SH-SY5Y (cell line): ENCODE measurements around the gene SGCB.

Experiments used
- GATA2 ChIP-seq: IDR thresholded peaks from 2 replicates; pipeline ENCODE4 v1.6.1; 2011; ENCODE audit warnings: mild to moderate bottlenecking, low read depth, low read length
- GATA3 ChIP-seq: IDR thresholded peaks from 2 replicates; pipeline ENCODE4 v1.6.1; 2011; ENCODE audit warnings: low read depth, mild to moderate bottlenecking, low read length, moderate library complexity

DNA sequence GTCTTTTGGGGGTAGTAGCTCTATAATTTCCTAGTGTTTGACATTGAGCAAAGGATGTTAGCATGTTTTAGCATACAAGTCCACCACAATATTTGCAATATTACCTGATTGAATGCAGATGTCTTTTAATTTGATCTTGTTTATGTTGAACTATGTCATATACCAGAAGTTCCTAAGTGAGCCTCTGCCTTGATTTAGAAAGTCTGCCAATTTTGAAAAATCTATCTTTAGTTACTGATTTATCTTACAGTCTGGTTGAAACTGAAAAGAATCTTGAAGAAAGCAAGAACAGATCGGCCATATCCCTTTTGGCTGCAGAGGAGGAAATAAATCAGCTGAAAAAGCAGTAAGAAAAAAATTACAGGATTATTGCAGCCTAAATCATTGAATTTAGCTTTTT lies 31.5 kb upstream of the SGCB start:
- TF ChIP-seq GATA2: no peak
- no peak for TF ChIP-seq GATA3
